ENCODE data around the gene TBC1D20.
"Not testable (repeated sequence)": the region's sequence is repeated elsewhere in the genome, so short reads cannot be mapped to it uniquely, and the experiment has no call there.

TBC1D20 gene, protein sequence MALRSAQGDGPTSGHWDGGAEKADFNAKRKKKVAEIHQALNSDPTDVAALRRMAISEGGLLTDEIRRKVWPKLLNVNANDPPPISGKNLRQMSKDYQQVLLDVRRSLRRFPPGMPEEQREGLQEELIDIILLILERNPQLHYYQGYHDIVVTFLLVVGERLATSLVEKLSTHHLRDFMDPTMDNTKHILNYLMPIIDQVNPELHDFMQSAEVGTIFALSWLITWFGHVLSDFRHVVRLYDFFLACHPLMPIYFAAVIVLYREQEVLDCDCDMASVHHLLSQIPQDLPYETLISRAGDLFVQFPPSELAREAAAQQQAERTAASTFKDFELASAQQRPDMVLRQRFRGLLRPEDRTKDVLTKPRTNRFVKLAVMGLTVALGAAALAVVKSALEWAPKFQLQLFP

DNA sequence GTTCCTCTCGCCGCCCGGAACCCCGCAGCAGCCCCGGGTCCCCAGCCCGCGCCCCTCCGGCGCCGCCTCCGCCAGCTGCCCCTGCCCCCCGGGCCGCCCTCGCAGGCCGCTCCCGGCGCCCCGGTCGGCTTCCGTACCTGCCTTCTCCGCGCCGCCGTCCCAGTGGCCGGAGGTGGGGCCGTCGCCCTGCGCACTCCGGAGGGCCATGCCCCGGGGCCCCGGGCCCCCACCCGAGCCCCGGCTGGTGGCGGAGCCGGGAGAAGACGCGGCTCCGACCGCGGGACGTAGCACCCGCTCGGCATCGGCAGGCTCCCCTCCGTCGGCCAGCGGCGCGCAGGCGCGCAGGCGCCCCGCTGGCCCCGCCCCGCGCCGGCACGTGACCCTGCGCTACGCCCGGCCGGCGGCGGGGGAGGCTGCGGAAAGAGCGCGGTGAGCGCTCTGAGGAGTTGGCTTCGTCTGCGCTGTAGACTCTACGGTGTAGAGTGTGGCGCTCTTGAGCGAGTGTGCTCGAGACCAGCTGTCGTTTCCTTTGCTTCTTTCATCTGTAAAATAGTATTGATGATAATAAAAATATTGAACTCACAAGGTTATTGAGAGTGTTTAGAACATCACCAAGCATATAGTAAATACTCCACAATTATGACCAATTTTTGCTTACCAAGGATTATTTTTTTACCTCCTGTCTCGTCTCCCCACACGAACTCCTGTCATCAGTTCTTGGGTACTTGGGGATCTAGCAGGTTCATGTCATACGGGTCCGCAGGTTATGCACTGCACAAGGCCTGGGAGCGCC is at the start of gene TBC1D20:
Gene TBC1D20, minus strand, starts transcription at position 335 of the 793 bp plus-strand sequence. Its CDS starts 128 bp downstream, at position 207.
- DNase-seq: peak; percentile 76

- DNase-seq: not testable (repeated sequence)
Measured at GRCh38 chr20:510328-511057, 48.2 kb upstream of the TBC1D20 start.

DNA sequence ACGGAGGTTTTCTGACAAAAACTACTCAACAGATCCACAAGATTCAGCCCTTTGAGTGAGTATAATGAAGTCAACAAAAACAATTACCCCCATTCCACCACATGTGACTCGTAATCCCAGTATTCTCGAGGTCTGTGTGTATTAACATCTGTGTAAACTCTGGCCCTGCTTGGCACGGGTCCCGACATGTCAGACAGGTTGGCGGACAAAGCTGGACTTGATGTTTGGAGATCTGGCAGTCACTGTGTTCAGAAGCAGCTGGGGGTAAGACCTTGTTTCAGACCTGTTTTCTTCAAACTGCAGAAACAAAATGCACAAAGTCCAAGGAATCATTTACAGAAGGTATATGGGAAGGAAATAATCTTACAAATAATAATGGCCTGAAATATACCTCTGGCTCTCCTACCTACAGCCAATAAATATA is 46.0 kb upstream of the TBC1D20 start:
- not testable (repeated sequence) for DNase-seq

DNA sequence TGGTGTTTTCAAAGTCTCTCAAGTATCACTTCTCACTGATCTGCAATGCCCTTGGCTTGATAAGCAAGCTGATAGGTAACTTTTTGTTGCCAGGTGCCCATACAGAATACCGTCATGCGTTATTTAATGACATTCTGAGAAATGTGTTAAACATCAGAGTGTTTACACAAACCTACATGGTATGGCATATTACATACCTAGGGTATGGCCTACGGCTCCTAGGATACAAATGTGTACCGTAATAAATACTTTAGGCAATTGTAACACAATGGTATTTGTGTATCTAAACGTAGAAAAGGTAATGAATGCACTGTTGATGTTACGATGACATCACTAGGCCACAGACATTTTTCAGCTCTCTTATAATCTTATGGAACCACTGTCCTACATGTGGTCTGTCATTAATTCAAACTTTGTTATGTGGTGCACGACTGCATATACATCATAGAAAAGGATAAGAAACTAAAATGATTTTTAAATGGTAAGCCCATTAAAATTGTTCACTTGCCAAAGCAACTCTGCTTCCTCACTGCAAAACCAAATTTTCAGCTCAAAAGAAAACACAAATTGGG is 45.5 kb upstream of the TBC1D20 start:
- no peak for DNase-seq

- DNase-seq: no peak
Measured at GRCh38 chr20:507006-507758, 44.8 kb upstream of the TBC1D20 start.

GRCh38 chr20:504632-505075 is 42.3 kb upstream of the TBC1D20 start:
- DNase-seq: no peak

DNA sequence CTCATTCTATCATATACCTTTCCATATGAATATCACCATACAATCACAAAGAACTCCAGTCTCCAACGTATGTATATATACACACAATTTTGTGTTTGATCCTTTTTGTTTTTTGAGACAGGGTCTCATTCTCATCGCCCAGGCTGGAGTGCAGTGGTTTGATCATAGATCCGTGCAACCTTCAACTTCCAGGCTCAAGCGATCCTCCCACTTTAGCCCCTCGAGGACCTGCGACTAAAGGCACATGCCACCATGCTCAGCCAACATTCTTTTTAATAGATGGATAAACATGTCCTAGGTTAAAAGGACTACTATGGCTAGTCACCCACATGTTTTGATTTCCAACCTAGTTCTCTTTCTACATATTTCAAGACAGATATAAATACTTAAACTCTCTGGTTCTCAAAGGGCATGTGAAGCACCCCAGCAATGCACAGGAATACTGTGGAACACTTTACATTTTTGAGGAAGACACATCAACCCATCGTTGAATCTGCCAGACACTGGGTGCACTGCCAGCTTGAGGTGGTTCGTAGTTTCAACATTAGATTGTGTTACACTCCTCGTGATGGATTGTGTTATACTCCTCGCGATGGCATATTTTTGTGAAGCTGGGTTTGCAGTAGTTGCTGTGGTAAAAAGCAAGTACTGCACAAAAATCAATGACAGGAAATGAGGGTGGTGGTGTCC is 40.9 kb upstream of the TBC1D20 start:
- no peak for DNase-seq

DNA sequence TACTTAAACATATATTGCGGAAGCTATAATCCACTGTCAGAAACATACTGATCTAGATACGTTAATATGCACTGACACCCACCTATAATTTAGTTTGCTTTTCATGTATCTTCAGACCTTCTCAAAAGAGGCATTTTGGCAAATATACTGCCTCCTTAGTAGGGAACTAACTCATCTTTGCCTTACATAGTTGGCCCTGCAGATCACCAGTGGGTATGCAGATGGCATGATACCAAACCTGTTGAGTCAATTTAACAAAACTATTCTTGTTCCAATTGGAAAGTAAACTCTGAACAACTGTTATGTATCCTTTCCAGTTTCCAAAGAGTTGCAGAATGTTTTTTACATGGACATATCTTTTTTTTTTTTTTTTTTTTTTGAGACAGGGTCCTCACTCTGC is 35.6 kb upstream of the TBC1D20 start:
- DNase-seq: no peak

DNA sequence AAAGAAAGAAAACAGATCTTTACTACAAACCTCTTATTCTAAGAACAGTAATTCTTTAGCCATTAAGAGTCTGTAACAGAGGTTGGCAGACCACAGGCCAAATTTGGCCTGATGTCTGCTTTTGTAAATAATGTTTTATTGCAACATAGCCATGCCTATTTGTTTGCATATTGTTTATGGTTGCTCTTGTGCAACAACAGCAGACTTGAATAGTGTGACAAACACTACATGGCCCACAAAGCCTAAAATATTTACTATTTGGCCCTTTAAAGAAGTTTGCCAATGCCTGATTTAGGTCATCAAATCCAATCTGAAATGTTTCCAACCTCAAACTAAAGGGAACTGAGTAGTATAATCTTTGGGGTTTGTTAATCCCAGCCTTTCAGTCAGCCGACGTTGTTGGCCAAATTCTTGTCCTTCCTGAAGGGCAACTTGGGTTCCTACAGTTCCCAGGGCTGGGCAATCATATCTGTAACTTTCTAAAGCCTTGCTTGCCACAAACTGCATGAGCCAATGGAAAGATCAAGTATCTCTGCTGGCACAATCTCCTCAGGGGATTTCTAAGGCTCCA is 33.9 kb upstream of the TBC1D20 start:
- no peak for DNase-seq

- no peak for DNase-seq
Measured at GRCh38 chr20:492159-492558, 29.8 kb upstream of the TBC1D20 start.

DNA sequence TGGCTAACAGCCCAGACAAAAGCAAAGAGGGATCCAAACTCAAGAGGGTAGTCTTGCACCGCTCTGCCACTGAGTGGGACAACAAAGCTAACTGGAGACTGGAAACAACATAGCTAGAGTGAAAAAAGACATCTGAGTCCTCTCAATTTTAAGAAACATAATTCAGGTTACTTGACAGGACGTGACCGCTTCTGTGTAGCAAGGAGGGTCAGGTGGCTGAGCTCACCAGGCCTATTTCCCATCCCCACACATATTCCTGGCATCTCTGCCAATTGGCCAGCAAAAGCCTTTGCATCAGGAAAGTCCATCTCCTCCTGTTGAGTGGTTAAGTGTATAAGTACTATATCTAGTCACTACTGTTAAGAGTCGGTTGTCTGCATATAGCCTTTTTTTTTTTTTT is 25.3 kb upstream of the TBC1D20 start:
- no peak for DNase-seq

GRCh38 chr20:483815-484644 is 21.7 kb upstream of the TBC1D20 start:
- DNase-seq: no peak

GRCh38 chr20:481167-481566 is 18.8 kb upstream of the TBC1D20 start:
- no peak for DNase-seq

GRCh38 chr20:480044-480443 is 17.7 kb upstream of the TBC1D20 start:
- DNase-seq: no peak

GRCh38 chr20:479487-479886 is 17.2 kb upstream of the TBC1D20 start:
- no peak for DNase-seq

DNA sequence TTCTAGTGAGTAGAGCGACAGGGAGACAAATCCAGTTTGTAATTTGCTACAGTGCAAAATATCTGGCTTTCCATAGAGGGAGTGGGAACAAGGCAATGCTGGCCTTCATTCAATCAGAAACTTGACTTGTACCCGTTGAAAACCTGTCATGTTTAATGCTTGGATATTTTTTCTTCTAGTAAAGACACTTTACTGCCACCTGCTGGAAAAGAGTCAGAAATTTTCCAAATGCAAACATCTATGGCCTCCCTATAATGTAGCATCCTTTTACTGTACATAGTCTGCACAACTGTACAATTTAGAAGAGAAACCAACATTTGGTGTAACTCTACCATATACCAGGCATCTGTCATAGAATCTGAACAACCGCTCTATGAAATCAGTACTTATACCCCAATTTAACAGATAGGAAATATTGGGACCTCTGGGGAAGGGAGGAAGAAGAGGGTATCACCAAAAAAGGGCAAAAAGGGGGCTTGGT is 16.7 kb upstream of the TBC1D20 start:
- peak; percentile 23 for DNase-seq

DNA sequence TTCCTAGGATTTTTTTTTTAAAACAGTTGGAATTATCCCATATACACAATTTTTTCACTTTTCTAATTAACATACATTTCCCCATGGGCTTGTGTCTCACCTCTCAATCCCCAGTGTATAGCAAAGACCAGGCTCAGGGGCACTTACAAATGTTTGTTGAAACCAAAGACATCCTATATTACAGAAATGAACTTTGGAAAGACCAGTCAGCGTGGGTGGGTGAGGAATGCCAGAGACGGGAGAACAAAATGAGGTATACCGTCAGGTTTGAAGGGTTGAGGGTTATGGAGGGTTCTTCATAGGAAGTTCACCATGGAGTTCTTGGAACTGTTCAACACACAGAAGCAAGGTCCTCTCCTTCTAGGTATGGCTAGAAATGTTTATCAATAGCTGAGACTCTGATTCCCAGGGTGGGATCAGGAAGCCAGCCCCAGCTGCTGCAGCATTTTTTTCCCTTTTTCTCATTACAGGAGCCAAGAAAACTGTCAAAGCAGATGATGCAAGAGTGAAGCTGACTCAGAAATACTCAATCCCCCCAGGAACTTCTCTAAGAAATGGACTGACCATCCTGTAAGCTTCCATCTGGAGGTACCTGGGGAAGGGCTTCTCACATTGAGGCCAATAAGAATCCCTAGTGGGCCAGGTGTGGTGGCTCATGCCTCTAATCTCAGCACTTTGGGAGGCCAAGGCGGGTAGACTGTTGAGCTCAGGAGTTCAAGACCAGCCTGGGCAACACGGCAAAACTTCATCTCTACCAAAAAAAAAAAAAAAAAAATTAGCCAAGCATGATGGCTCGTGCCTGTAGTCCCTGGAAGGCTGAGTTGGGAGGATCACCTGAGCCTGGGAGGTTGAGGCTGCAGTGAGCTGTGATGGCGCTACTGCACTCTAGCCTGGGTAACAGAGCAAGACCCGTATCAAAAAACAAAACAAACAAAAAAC is 15.9 kb upstream of the TBC1D20 start:
- DNase-seq: no peak

DNA sequence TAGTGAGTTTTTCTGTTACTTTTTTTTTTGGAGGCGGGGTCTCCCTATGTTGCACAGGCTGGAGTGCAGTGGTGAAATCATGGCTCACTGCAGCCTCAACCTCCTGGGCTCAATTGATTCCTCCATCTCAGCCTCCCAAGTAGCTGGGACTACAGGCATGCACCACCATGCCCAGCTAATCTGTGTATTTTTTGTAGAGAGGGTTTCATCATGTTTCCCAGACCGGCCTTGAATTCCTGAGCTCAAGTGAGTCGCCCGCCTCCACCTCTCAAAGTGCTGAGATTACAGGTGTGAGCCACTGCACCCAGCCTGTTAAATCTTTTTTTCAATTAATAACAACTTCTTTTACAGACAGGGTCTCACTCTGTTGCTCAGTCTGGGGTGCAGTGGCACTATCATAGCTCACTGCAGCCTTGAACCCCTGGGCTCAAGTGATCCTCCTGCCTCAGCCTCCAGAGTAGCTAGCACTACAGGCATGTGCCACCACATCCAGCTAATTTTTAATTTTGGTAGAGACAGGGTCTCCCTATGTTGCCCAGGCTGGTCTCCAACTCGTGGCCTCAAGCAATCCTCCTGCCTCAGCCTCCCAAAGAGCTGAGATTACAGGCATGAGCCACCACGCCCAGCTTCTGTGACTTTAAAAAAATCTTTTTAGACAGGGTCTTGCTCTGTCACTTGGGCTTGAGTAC is 14.4 kb upstream of the TBC1D20 start:
- not testable (repeated sequence) for DNase-seq
